ENCODE data around the gene KAZN.

KAZN gene

GRCh38 chr1:14697353-14697752 lies 98.9 kb downstream of the KAZN start:
- Histone ChIP-seq H3K27me3 (replicated peaks; ENCODE audit: control insufficient read depth, insufficient read depth, low read length, poor library complexity, severe bottlenecking) (no peaks in the 10 kb centered on the region), H3K27ac (ENCODE audit: insufficient read depth, low read length, poor library complexity, severe bottlenecking) (no peak overlapping the region)
- no peak for DNase-seq

GRCh38 chr1:14698314-14698713 lies 99.8 kb downstream of the KAZN start:
- Histone ChIP-seq H3K4me1 (ENCODE audit: control insufficient read depth, insufficient read depth, low read length, poor library complexity, severe bottlenecking) (no peaks in the 10 kb centered on the region), H3K27ac (ENCODE audit: insufficient read depth, low read length, poor library complexity, severe bottlenecking) (no peak overlapping the region), H3K36me3 (ENCODE audit: control insufficient read depth, insufficient read depth, low read length) (no peaks in the 10 kb centered on the region), H3K4me3 (ENCODE audit: insufficient read depth, low read depth, low read length, poor library complexity, severe bottlenecking) (no peak overlapping the region), H3K27me3 (replicated peaks; ENCODE audit: control insufficient read depth, insufficient read depth, low read length, poor library complexity, severe bottlenecking) (no peaks in the 10 kb centered on the region), H3K9me3 (ENCODE audit: control insufficient read depth, low read length) (no peaks in the 10 kb centered on the region)
- no peak for DNase-seq

More at GRCh38 chr1:14697353-14697752, 98.9 kb downstream of the KAZN start:
- no peaks in the 10 kb centered on the region for H3K4me1 ChIP-seq (ENCODE audit: control insufficient read depth, insufficient read depth, low read length, poor library complexity, severe bottlenecking)
- no peaks in the 10 kb centered on the region for H3K36me3 ChIP-seq (ENCODE audit: control insufficient read depth, insufficient read depth, low read length)
- H3K9me3 ChIP-seq (ENCODE audit: control insufficient read depth, low read length): no peaks in the 10 kb centered on the region
- no peak overlapping the region for H3K4me3 ChIP-seq (ENCODE audit: insufficient read depth, low read depth, low read length, poor library complexity, severe bottlenecking)

- H3K9me3 ChIP-seq (ENCODE audit: control insufficient read depth, low read length): no peaks in the 10 kb centered on the region
These were observed 101.1 kb downstream of the KAZN start for GRCh38 chr1:14699620-14700019.

GRCh38 chr1:14704846-14705245 lies 106.4 kb downstream of the KAZN start:
- no peaks in the 10 kb centered on the region for H3K27me3 ChIP-seq (replicated peaks; ENCODE audit: control insufficient read depth, insufficient read depth, low read length, poor library complexity, severe bottlenecking)
- H3K9me3 ChIP-seq (ENCODE audit: control insufficient read depth, low read length): no peaks in the 10 kb centered on the region
- H3K4me1 ChIP-seq (ENCODE audit: control insufficient read depth, insufficient read depth, low read length, poor library complexity, severe bottlenecking): no peaks in the 10 kb centered on the region
- no peaks in the 10 kb centered on the region for H3K36me3 ChIP-seq (ENCODE audit: control insufficient read depth, insufficient read depth, low read length)
- H3K27ac ChIP-seq (ENCODE audit: insufficient read depth, low read length, poor library complexity, severe bottlenecking): no peak overlapping the region
- H3K4me3 ChIP-seq (ENCODE audit: insufficient read depth, low read depth, low read length, poor library complexity, severe bottlenecking): no peak overlapping the region
- DNase-seq: no peak

More at GRCh38 chr1:14699620-14700019, 101.1 kb downstream of the KAZN start:
- Histone ChIP-seq H3K27me3 (replicated peaks; ENCODE audit: control insufficient read depth, insufficient read depth, low read length, poor library complexity, severe bottlenecking) (no peaks in the 10 kb centered on the region), H3K36me3 (ENCODE audit: control insufficient read depth, insufficient read depth, low read length) (no peaks in the 10 kb centered on the region), H3K4me3 (ENCODE audit: insufficient read depth, low read depth, low read length, poor library complexity, severe bottlenecking) (no peak overlapping the region), H3K27ac (ENCODE audit: insufficient read depth, low read length, poor library complexity, severe bottlenecking) (no peak overlapping the region), H3K4me1 (ENCODE audit: control insufficient read depth, insufficient read depth, low read length, poor library complexity, severe bottlenecking) (no peaks in the 10 kb centered on the region)
- no peak for DNase-seq

- H3K4me1 ChIP-seq (ENCODE audit: control insufficient read depth, insufficient read depth, low read length, poor library complexity, severe bottlenecking): no peaks in the 10 kb centered on the region
- H3K4me3 ChIP-seq (ENCODE audit: insufficient read depth, low read depth, low read length, poor library complexity, severe bottlenecking): no peak overlapping the region
- DNase-seq: no peak
These were observed 107.3 kb downstream of the KAZN start for GRCh38 chr1:14705824-14706223.

GRCh38 chr1:14706631-14707030 lies 108.1 kb downstream of the KAZN start:
- no peak for DNase-seq
- Histone ChIP-seq H3K9me3 (ENCODE audit: control insufficient read depth, low read length) (no peaks in the 10 kb centered on the region), H3K27ac (ENCODE audit: insufficient read depth, low read length, poor library complexity, severe bottlenecking) (no peak overlapping the region), H3K4me3 (ENCODE audit: insufficient read depth, low read depth, low read length, poor library complexity, severe bottlenecking) (no peak overlapping the region), H3K36me3 (ENCODE audit: control insufficient read depth, insufficient read depth, low read length) (no peaks in the 10 kb centered on the region), H3K4me1 (ENCODE audit: control insufficient read depth, insufficient read depth, low read length, poor library complexity, severe bottlenecking) (no peaks in the 10 kb centered on the region), H3K27me3 (replicated peaks; ENCODE audit: control insufficient read depth, insufficient read depth, low read length, poor library complexity, severe bottlenecking) (no peaks in the 10 kb centered on the region)

More at GRCh38 chr1:14705824-14706223, 107.3 kb downstream of the KAZN start:
- Histone ChIP-seq H3K36me3 (ENCODE audit: control insufficient read depth, insufficient read depth, low read length) (no peaks in the 10 kb centered on the region), H3K9me3 (ENCODE audit: control insufficient read depth, low read length) (no peaks in the 10 kb centered on the region), H3K27me3 (replicated peaks; ENCODE audit: control insufficient read depth, insufficient read depth, low read length, poor library complexity, severe bottlenecking) (no peaks in the 10 kb centered on the region), H3K27ac (ENCODE audit: insufficient read depth, low read length, poor library complexity, severe bottlenecking) (no peak overlapping the region)

- no peaks in the 10 kb centered on the region for H3K9me3 ChIP-seq (ENCODE audit: control insufficient read depth, low read length)
- no peaks in the 10 kb centered on the region for H3K27me3 ChIP-seq (replicated peaks; ENCODE audit: control insufficient read depth, insufficient read depth, low read length, poor library complexity, severe bottlenecking)
- no peak overlapping the region for H3K27ac ChIP-seq (ENCODE audit: insufficient read depth, low read length, poor library complexity, severe bottlenecking)
- no peaks in the 10 kb centered on the region for H3K36me3 ChIP-seq (ENCODE audit: control insufficient read depth, insufficient read depth, low read length)
- no peak for DNase-seq
- H3K4me1 ChIP-seq (ENCODE audit: control insufficient read depth, insufficient read depth, low read length, poor library complexity, severe bottlenecking): no peaks in the 10 kb centered on the region
- H3K4me3 ChIP-seq (ENCODE audit: insufficient read depth, low read depth, low read length, poor library complexity, severe bottlenecking): no peak overlapping the region
These were observed 109.3 kb downstream of the KAZN start for GRCh38 chr1:14707531-14708445.

- H3K4me3 ChIP-seq (ENCODE audit: insufficient read depth, low read depth, low read length, poor library complexity, severe bottlenecking): no peak overlapping the region
- no peak overlapping the region for H3K27ac ChIP-seq (ENCODE audit: insufficient read depth, low read length, poor library complexity, severe bottlenecking)
- no peak for DNase-seq
- no peaks in the 10 kb centered on the region for H3K4me1 ChIP-seq (ENCODE audit: control insufficient read depth, insufficient read depth, low read length, poor library complexity, severe bottlenecking)
- H3K9me3 ChIP-seq (ENCODE audit: control insufficient read depth, low read length): no peaks in the 10 kb centered on the region
- H3K27me3 ChIP-seq (replicated peaks; ENCODE audit: control insufficient read depth, insufficient read depth, low read length, poor library complexity, severe bottlenecking): no peaks in the 10 kb centered on the region
- no peaks in the 10 kb centered on the region for H3K36me3 ChIP-seq (ENCODE audit: control insufficient read depth, insufficient read depth, low read length)
These were observed 111.8 kb downstream of the KAZN start for GRCh38 chr1:14710331-14710730.

- no peak for DNase-seq
- Histone ChIP-seq H3K27ac (ENCODE audit: insufficient read depth, low read length, poor library complexity, severe bottlenecking) (no peak overlapping the region), H3K36me3 (ENCODE audit: control insufficient read depth, insufficient read depth, low read length) (no peaks in the 10 kb centered on the region), H3K4me1 (ENCODE audit: control insufficient read depth, insufficient read depth, low read length, poor library complexity, severe bottlenecking) (no peaks in the 10 kb centered on the region), H3K9me3 (ENCODE audit: control insufficient read depth, low read length) (no peaks in the 10 kb centered on the region), H3K4me3 (ENCODE audit: insufficient read depth, low read depth, low read length, poor library complexity, severe bottlenecking) (no peak overlapping the region), H3K27me3 (replicated peaks; ENCODE audit: control insufficient read depth, insufficient read depth, low read length, poor library complexity, severe bottlenecking) (no peaks in the 10 kb centered on the region)
These were observed 113.7 kb downstream of the KAZN start for GRCh38 chr1:14712136-14712535.

GRCh38 chr1:14713077-14713476 lies 114.6 kb downstream of the KAZN start:
- no peak overlapping the region for H3K27ac ChIP-seq (ENCODE audit: insufficient read depth, low read length, poor library complexity, severe bottlenecking)
- no peaks in the 10 kb centered on the region for H3K36me3 ChIP-seq (ENCODE audit: control insufficient read depth, insufficient read depth, low read length)
- H3K27me3 ChIP-seq (replicated peaks; ENCODE audit: control insufficient read depth, insufficient read depth, low read length, poor library complexity, severe bottlenecking): no peaks in the 10 kb centered on the region
- H3K9me3 ChIP-seq (ENCODE audit: control insufficient read depth, low read length): no peaks in the 10 kb centered on the region
- H3K4me3 ChIP-seq (ENCODE audit: insufficient read depth, low read depth, low read length, poor library complexity, severe bottlenecking): no peak overlapping the region
- DNase-seq: no peak
- H3K4me1 ChIP-seq (ENCODE audit: control insufficient read depth, insufficient read depth, low read length, poor library complexity, severe bottlenecking): no peaks in the 10 kb centered on the region
